GM21515 (cell line): ENCODE measurements around the gene POR.

Experiments
- ATAC-seq: cut with Tn5 transposase; IDR thresholded peaks from one replicate; pipeline ENCODE4 v1.9.1; 2021; ENCODE audit not compliant: unreplicated experiment

The POR gene

DNA sequence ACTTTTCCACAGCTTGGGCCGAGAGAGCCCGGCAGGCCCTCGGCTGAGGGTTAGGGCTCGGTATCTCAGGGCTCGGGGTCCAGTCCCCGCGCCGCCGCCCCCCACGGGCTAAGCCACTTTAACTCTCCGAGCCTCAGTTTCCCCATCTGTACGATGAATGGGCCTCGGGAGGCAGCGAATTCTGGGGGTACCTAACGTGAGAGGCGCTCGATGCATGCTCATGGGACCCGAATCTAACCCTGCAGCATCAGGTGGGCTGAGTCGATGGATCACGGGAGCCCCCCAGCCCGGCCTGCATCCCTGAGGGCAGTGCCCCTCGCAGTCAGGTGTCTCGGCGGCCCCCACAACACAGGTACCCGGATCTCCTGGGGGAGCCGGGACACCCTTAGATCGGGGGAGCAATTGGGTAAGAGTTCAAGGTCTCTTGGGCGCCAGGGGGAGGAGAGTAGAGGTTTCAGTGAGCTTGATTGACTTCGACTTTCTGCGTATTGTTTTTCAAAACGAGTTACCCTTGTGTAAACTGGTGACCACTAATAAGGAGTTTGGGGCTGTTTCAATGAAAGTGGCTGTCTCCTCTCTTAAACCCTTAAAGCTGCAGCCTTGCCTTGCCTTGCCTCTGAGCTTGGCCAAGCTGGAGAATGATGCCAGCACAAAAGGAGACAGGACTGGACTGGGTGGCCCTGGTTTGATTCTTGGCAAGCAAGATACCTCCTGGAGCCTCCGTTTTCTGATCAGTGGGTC, 631 bp downstream of the POR start:
- no peak for ATAC-seq

- ATAC-seq, result no peak
Measured at GRCh38 chr7:75916259-75916658, 1.3 kb downstream of the POR start.

GRCh38 chr7:75916685-75917634, 2.0 kb downstream of the POR start:
- no peak for ATAC-seq

DNA sequence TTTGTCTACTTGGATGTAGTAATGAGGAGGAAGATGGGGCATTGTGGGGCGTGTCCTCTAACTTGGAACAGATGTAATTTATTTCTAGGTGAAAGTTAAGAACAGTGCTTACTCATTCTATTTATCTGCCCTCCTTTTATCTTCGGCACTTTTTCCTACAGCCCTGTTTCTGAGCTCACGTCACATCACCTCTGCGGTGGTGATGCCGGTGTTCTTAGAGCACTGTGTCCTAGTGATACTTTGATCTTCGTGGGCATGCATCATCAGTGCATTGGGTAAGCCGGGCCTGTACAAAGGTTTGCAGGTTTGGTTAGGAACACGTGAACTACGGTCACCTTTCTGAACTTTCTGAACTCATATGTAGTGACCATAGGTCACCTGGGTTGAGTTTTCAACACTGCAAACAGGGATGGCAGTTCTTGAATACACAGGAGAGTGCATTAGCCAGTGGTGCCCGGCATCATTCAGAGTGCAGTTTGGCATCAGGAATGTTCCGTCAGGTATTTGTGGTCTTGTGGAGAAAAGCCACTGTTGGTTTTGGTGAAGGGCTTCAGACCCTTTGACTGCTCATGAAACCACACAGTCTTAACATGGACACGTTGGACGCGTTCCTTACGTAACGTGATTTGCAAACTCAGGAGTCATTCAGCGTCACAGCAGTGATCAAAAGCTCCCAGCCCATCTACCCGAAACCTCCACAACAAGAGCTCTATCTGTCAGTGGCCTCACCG, 5.6 kb downstream of the POR start:
- no peak for ATAC-seq

DNA sequence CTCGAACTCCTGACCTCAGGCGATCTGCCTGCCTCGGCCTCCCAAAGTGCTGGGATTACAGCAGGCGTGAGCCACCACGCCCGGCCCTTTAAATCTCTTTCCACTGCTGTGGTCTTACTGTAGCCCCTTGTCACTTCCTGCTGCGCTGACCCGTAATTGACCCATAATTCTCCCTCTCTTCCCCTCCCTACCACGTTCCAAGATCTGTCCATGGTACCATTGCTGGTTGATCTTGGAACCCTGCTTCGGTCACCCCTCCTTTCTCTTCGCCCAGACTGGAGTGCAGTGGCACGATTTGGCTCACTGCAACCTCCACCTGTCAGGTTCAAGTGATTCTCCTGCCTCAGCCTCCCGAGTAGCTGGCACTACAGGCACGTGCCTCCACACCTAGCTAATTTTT, 6.5 kb downstream of the POR start:
- no peak for ATAC-seq

- no peak for ATAC-seq
Measured at GRCh38 chr7:75922966-75923603, 8.1 kb downstream of the POR start.

DNA sequence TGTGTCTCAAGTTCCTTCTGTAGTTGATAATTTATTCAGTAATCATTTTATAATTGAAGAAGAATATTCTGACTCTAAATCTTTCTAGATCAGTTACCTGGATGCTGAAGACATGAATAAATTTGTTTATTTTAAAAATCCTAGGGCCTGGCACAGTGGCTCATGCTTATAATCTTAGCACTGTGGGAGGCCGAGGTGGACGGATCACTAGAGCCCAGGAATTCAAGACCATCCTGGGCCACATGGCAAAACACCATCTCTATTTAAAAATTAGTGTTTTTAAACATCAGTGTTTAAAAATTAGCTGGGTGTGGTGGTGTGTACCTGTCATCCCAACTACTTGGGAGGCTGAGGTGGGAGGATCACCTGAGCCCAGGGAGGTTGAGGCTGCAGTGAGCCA, 9.3 kb downstream of the POR start:
- no peak for ATAC-seq

GRCh38 chr7:75924889-75925288, 9.9 kb downstream of the POR start:
- ATAC-seq, result no peak

- no peak for ATAC-seq
Measured at GRCh38 chr7:75925717-75926435, 10.9 kb downstream of the POR start.

- ATAC-seq, result peak; percentile 63
Measured at GRCh38 chr7:75928568-75928914, 13.6 kb downstream of the POR start.

GRCh38 chr7:75931680-75932079, 16.7 kb downstream of the POR start:
- no peak for ATAC-seq

DNA sequence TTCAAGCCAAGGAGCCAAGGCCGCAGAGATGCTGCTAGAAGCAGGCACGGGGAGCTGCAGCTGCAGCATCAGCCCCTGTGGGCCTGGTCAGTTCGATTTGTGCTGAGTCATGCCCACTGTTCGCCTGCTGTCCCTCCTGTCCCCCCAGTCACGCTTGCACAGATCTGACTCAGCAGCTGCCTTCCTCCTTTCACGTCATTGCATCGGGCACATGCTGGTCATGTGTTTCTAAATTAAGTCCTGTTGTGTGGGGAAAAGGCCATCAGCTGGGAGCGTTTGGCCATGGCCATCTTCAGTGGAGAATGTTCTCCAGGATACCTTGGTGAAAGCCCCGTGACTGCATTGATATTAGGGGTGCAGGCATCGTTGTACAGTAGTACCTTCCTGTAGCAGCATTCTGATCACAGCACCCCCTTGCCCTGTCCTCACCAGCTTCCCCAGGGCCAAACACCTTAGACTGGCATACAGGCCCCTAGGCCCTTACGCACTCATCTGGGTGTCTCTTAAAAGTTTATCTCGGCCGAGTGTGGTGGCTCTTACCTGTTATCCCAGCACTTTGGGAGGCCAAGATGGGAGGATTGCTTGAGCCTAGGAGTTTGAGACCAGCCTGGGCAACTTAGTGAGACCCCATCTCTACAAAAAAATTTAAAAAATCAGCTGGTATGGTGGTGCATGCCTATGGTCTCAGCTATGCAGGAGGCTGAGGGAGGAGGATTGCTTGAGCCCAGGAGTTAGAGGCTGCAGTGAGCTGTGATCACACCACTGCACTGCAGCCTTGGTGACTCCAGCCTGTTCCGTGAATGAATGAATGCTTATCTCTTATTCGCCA, 23.2 kb downstream of the POR start:
- no peak for ATAC-seq

GRCh38 chr7:75938921-75939320, 24.0 kb downstream of the POR start:
- no peak for ATAC-seq

DNA sequence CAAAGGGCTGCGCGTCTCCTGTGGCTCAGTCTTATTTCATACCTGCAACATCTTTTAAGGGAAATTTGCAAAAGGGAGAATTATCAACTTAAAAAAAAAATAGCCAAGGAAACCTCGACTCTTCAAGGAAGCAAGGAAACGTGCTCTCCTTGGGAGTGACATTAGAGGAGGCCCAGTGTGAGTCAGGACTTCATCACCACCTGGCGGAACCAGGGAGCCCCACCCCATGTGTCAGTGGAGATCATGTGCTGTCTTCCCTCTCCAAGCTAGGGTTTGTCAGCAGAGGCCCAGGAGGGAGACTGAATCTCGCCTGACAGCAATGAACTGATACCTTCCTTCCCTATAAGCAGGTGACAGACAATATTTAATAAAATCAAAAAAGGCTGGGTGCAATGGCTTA, 28.9 kb downstream of the POR start:
- ATAC-seq, result no peak

DNA sequence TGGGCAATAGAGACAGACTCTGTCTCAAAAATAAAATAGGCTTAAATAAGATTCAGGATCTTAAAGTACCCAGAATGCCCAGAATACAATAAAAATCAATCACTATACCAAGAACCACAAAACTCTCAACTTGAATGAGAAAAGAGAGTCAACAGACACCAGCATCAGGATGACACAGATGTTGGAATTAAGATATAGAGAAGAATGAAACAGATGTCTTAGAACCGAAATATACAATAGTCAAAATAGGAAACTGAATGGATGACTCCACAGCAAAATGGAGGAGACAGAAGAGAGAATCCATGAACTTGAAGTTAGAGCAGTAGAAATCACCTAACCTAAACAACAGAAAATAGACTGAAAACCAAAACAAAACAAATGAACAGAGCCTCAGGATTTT, 29.6 kb downstream of the POR start:
- ATAC-seq, result no peak

GRCh38 chr7:75945297-75946168, 30.6 kb downstream of the POR start:
- no peak for ATAC-seq

DNA sequence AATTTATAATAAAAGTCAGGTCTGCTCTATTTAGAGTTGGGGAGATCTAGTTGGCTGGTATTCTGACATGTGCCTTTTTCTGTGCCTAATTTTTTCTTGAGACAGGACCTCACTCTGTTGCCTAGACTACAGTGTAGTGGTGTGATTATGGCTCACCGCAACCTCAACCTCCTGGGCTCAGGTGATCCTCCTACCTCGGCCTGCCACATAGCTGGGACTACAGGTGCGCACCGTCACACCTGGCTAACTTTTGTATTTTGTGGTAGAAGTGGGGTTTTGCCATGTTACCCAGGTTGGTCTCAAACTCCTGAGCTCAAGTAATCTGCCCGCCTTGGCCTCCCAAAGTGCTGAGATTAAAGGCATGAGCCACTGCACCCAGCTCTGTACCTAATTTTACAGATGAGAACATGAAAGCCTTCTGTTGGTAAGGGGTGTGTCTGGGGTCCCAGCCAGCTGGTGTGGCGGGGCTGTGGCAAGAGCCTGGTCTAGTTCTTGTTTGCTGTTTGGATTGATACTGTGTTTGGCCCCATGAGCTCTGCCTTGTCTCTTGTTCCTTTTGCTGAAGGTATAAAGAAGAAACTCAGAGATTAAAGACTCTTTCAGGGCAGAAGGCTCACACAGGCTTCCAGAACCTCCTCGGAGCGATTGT, 31.4 kb downstream of the POR start:
- ATAC-seq, result no peak

DNA sequence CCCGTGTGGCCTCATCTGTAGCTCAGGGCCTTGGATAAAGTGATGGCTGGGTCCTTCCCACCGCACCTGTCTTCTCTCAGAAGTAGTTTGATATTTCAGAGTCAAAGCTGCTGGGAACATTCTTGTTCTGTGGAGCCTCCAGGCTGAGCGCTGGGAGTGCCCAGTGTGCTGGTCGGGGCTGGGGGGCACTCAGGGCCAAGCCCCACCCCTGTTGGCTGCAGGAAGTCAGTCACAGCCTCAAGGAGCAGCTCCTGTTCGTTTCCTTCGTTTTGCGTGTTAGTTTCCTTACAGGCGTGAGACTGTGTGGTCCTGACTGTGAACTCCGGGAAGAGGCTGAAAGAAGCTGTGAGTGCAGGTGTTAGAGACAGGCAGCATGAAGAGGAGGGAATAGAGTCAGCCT, 33.2 kb downstream of the POR start:
- no peak for ATAC-seq
